GM19463 (cell line): ENCODE results near the gene CD34.

Source experiments
- ATAC-seq: cut with Tn5 transposase; IDR thresholded peaks from one replicate; pipeline ENCODE4 v1.9.1; 2021; ENCODE audit warnings: mild to moderate bottlenecking, moderate library complexity; ENCODE audit not compliant: unreplicated experiment

The CD34 gene

GRCh38 chr1:207836591-207837347 is 74.2 kb downstream of the CD34 start:
- ATAC-seq: no peak

DNA sequence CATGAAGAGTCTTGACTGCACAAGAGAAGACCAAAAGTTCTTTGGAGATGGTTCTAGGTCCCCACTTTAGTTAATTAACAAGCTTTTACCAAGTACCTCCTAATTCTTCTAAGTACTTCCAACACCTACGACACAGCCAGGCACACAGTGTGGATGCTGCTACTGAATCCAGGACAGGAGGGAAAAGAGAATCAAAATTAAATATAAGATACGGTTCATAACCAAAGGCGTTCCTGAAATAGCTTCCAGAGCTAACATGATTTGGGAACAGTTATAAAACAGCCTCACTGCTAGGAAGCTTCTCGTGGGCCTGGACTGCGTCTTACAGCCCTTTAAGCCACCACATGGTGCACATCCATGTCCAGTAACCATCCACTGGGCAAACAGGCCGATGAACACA is 75.0 kb downstream of the CD34 start:
- no peak for ATAC-seq

- ATAC-seq: no peak
Measured at GRCh38 chr1:207833956-207834660, 76.8 kb downstream of the CD34 start.

DNA sequence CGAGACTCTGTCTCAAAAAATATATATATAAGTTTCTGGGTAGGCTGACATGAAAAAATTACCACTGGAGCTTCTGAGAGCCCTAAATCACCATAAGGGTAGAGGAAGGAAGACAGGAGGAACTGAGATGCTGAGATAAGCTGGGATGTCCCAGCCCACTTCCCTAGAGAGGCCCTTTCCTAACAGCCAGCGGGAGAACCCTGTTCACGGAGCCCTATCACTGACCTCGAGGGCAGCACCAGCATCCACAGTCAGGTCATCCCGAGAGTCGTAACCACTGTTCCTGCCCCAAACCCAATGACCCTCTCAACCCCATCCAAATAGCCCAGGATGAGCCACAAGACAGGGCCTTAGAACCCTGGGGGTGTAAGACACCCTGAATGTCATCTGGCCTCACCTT is 77.5 kb downstream of the CD34 start:
- ATAC-seq: no peak

DNA sequence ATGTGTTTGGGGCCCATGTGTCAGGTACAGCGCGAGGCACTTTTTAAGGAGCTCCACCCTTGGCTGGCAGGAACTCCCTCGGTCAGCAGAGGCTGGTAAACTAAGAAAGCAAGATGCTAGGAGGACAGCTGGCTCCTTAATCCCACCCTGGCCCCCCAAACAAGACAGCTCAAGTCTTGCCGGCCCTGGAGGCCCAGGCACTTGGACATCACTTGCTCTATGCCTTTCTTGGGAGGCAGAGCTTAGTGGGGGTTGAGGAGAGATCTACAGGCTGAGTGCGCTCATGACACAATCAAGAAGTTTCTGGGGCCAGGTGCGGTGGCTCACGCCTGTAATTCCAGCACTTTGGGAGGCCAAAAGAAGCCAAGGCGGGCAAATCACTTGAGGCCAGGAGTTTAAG is 78.1 kb downstream of the CD34 start:
- ATAC-seq: no peak

DNA sequence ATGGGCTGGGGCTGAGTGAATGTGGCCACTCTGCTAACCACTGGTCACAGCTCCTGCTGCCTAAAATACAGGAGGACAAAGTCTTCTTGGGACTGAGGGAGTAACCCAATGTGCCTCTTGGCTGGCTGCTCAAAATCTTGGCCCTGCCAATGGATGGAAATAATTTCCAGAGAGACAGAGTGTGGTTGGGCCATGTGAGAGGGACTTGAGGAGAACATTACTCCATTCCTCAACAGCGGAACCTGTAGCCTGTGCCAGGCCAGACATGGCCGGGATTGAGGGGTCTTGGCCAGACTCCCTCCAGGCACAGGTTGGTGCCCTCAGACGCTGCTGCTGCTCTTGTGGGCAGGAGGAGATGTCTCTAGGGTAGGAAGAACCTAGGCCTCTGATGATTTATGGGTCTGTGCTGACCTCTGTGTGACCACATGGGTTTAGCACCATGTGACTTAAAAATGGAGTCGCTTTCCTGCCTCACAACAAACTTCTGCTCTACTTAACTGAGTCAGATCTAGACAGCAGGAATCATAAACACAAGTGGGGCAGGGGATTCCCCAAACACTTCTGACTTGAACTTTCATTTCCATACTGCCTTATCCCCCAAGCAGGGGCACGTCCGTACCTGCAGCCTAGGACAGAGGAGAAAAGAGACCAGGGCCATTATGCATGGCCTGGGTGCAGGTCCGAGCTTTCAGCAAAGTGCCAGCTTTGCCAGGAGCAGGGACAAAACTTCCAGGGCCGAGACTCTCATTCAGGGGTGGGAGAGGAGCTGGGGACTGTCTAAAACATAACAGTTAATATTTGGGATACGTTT is 79.2 kb downstream of the CD34 start:
- peak; percentile 85 for ATAC-seq
